Neural cell (in vitro differentiated cells): ENCODE data around the gene GCN1.

ENCODE experiments used
- CTCF ChIP-seq: fragments of 450-650 bp; IDR thresholded peaks from 2 replicates; pipeline ENCODE4 v1.5.1; 2014; ENCODE audit warnings: antibody characterized with exemption, mild to moderate bottlenecking, moderate library complexity; ENCODE audit not compliant: poor library complexity, severe bottlenecking
- EZH2 ChIP-seq: fragments of 200-600, 300-800 bp; shearing (Covaris generic), sonication (generic); IDR thresholded peaks from 2 replicates; pipeline ENCODE4 v1.6.1; 2014; ENCODE audit warnings: antibody characterized with exemption, low read length, borderline replicate concordance, mild to moderate bottlenecking; ENCODE audit not compliant: insufficient read depth, poor library complexity, severe bottlenecking
- TF ChIP-seq, protein P1 (sequence below): IDR thresholded peaks from 2 replicates; pipeline ENCODE4 v1.6.1; 2012; ENCODE audit warnings: borderline replicate concordance

GRCh38 chr12:120164293-120164692 is 30.2 kb downstream of the GCN1 start:
- TF ChIP-seq EZH2, result no peak
- no peak for TF ChIP-seq CTCF
- TF ChIP-seq, protein P1, sequence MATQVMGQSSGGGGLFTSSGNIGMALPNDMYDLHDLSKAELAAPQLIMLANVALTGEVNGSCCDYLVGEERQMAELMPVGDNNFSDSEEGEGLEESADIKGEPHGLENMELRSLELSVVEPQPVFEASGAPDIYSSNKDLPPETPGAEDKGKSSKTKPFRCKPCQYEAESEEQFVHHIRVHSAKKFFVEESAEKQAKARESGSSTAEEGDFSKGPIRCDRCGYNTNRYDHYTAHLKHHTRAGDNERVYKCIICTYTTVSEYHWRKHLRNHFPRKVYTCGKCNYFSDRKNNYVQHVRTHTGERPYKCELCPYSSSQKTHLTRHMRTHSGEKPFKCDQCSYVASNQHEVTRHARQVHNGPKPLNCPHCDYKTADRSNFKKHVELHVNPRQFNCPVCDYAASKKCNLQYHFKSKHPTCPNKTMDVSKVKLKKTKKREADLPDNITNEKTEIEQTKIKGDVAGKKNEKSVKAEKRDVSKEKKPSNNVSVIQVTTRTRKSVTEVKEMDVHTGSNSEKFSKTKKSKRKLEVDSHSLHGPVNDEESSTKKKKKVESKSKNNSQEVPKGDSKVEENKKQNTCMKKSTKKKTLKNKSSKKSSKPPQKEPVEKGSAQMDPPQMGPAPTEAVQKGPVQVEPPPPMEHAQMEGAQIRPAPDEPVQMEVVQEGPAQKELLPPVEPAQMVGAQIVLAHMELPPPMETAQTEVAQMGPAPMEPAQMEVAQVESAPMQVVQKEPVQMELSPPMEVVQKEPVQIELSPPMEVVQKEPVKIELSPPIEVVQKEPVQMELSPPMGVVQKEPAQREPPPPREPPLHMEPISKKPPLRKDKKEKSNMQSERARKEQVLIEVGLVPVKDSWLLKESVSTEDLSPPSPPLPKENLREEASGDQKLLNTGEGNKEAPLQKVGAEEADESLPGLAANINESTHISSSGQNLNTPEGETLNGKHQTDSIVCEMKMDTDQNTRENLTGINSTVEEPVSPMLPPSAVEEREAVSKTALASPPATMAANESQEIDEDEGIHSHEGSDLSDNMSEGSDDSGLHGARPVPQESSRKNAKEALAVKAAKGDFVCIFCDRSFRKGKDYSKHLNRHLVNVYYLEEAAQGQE, result no peak
